CD14-positive monocyte (primary cell): ENCODE results near the gene ZSCAN9. TPM values are rescaled to one million over a fixed set of nuclear protein-coding genes. Genes with fewer than 3 reads are reported as not detected.

Source experiments
- DNase-seq, 3 donors: peaks; one replicate each; pipeline ENCODE4 v3.0.0-alpha.2; 2011 to 2022
- H2AFZ ChIP-seq: 2 replicates; pipeline ENCODE4 v1.6.0; 2012; ENCODE audit warnings: mild to moderate bottlenecking, low read depth, low read length, inconsistent platforms; ENCODE audit not compliant: insufficient read depth, poor library complexity, severe bottlenecking
- H3K27ac ChIP-seq, 2 donors: 1 replicate in 1 of 2; 2 replicates in 1 of 2; pipeline ENCODE4 v1.5.1; 2012 to 2013; ENCODE audit warnings: low read length in 2 of 2, control low read depth in 1 of 2, inconsistent platforms in 1 of 2, low read depth in 1 of 2, mild to moderate bottlenecking in 1 of 2
- H3K27me3 ChIP-seq, 2 donors: one replicate each; pipeline versions ENCODE4 v1.6.0 to v1.6.1; 2011 to 2013; ENCODE audit warnings: low read length in 2 of 2; ENCODE audit not compliant: control insufficient read depth in 2 of 2, insufficient read depth in 2 of 2
- H3K36me3 ChIP-seq, 2 donors: replicated peaks in 1 of 2; 1 replicate in 1 of 2; 2 replicates in 1 of 2; pipeline versions ENCODE4 v1.5.1 to v1.6.1; 2012 to 2013; ENCODE audit warnings: low read length in 2 of 2, control low read depth in 1 of 2, inconsistent platforms in 1 of 2, mild to moderate bottlenecking in 1 of 2; ENCODE audit not compliant: insufficient read depth in 2 of 2, control insufficient read depth in 1 of 2
- H3K4me1 ChIP-seq, 2 donors: 1 replicate in 1 of 2; 2 replicates in 1 of 2; pipeline versions ENCODE4 v1.5.1 to v1.6.1; 2012 to 2013; ENCODE audit warnings: low read length in 2 of 2, control low read depth in 1 of 2, inconsistent platforms in 1 of 2, mild to moderate bottlenecking in 1 of 2, moderate library complexity in 1 of 2; ENCODE audit not compliant: insufficient read depth in 2 of 2, control insufficient read depth in 1 of 2
- H3K4me2 ChIP-seq: replicated peaks from 2 replicates; pipeline ENCODE3; 2012; ENCODE audit warnings: low read length, moderate library complexity, mild to moderate bottlenecking; ENCODE audit not compliant: poor library complexity, severe bottlenecking; ENCODE audit errors: extremely low read depth
- H3K4me3 ChIP-seq, 3 experiments: fragments of 200-600 bp in 1 of 3; sonication (generic) in 1 of 3; replicated peaks in 1 of 3; 1 replicate in 2 of 3; 2 replicates in 1 of 3; pipeline ENCODE4 v1.5.1; 2011 to 2013; ENCODE audit warnings: low read length in 3 of 3, mild to moderate bottlenecking in 3 of 3, control low read depth in 2 of 3, low read depth in 2 of 3, inconsistent platforms in 1 of 3, moderate library complexity in 1 of 3
- H3K79me2 ChIP-seq: 2 replicates; pipeline ENCODE4 v1.6.0; 2012; ENCODE audit warnings: mild to moderate bottlenecking, control low read depth, inconsistent platforms, low read length, moderate library complexity; ENCODE audit not compliant: insufficient read depth
- H3K9ac ChIP-seq: 2 replicates; pipeline ENCODE4 v1.6.0; 2017; ENCODE audit warnings: low read length, mild to moderate bottlenecking; ENCODE audit not compliant: insufficient read depth, poor library complexity, severe bottlenecking
- H3K9me3 ChIP-seq, 2 donors: replicated peaks in 1 of 2; 1 replicate in 1 of 2; 2 replicates in 1 of 2; pipeline versions ENCODE4 v1.5.1 to v1.6.1; 2012 to 2013; ENCODE audit warnings: low read length in 2 of 2, control low read depth in 1 of 2; ENCODE audit not compliant: control insufficient read depth in 1 of 2, insufficient read depth in 1 of 2
- H4K20me1 ChIP-seq: 2 replicates; pipeline ENCODE4 v1.6.0; 2012; ENCODE audit warnings: mild to moderate bottlenecking, low read length, control low read depth, moderate library complexity; ENCODE audit not compliant: insufficient read depth
- H3K27ac Mint-ChIP-seq, 7 donors: one replicate each; pipeline ENCODE4 v1.8.0; 2020; ENCODE audit warnings: mild to moderate bottlenecking in 7 of 7, mixed read lengths in 7 of 7, moderate library complexity in 6 of 7, inconsistent platforms in 2 of 7
- H3K27me3 Mint-ChIP-seq, 3 donors: one replicate each; pipeline ENCODE4 v1.8.0; 2021 to 2022; ENCODE audit warnings: low read depth in 3 of 3, mild to moderate bottlenecking in 3 of 3, mixed read lengths in 3 of 3, moderate library complexity in 3 of 3, inconsistent platforms in 1 of 3
- H3K36me3 Mint-ChIP-seq, 2 donors: one replicate each; pipeline ENCODE4 v1.8.0; 2020; ENCODE audit warnings: mixed read lengths in 2 of 2, inconsistent platforms in 1 of 2, mild to moderate bottlenecking in 1 of 2
- H3K4me1 Mint-ChIP-seq: one replicate; pipeline ENCODE4 v1.8.0; 2020; ENCODE audit warnings: mild to moderate bottlenecking, mixed read lengths
- H3K4me3 Mint-ChIP-seq, 2 donors: one replicate each; pipeline ENCODE4 v1.8.0; 2020; ENCODE audit warnings: mild to moderate bottlenecking in 2 of 2, mixed read lengths in 2 of 2, moderate library complexity in 1 of 2
- H3K9me3 Mint-ChIP-seq, 7 donors: one replicate each; pipeline ENCODE4 v1.8.0; 2020 to 2022; ENCODE audit warnings: mixed read lengths in 7 of 7, mild to moderate bottlenecking in 6 of 7, moderate library complexity in 6 of 7, inconsistent platforms in 2 of 7
- CTCF ChIP-seq: fragments of 200-600 bp; IDR thresholded peaks from one replicate; pipeline ENCODE4 v1.8.0; 2022; ENCODE audit warnings: antibody characterized with exemption, mild to moderate bottlenecking
- WGBS: methylation state at CpG from one replicate; pipeline ENCODE4 v1.1.5; 2013; ENCODE audit warnings: missing lambda C conversion rate; ENCODE audit not compliant: insufficient coverage; 5-methylcytosine and 5-hydroxymethylcytosine counted together
- intact Hi-C, 2 donors: fragments of 100-400 bp; cut with micrococcal nuclease; formaldehyde crosslinking; loops; one replicate each; pipeline versions ENCODE4 v1.15.0 to v1.15.1; 2023
- polyA plus RNA-seq, 3 donors: library from polyadenylated mRNA; depleted of rRNA in 1 of 3; unstranded in 2 of 3; stranded (reverse) in 1 of 3; fragments of 300-500 nt in 2 of 3; fragments of >200 nt in 1 of 3; fragmentation: Illumina TruSeq in 2 of 3; gene quantifications; 1 replicate in 2 of 3; 2 replicates in 1 of 3; pipeline ENCODE4 v1.2.3, GENCODE V29; 2012 to 2021

Gene ZSCAN9
- polyA plus RNA-seq, 3 donors = 2.2 to 11.6 (median 5.0) TPM

DNA sequence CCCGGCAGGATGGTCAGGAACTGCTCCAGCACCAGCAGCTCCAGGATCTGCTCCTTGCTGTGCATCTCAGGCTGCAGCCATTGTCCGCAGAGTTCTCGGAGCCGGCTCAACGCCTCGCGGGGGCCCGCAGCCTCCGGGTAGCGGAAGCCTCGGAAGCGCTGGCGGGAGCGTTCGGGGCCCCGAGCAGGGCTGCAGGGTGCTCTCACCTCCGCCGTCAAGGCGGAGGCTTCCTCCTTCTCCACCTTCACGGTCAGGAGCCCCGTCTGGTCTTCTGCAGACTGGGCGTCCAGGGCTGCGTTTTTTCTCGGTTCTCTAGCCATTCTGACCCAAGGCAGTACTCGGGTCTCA, 26.6 kb downstream of the ZSCAN9 start:
- peaks cover 16% of the 10 kb centered on the region for H3K79me2 ChIP-seq
- peaks cover 33 to 39% of the 10 kb centered on the region in 2 donors for H3K4me1 ChIP-seq

More for the DNA sequence above, 26.6 kb downstream of the ZSCAN9 start:
- Histone ChIP-seq H3K27ac (peak overlapping the region; percentile 46 to 73), H4K20me1 (no peaks in the 10 kb centered on the region), H2AFZ (peak overlapping the region; percentile 89), H3K9ac (peak overlapping the region; percentile 62), H3K36me3 (peaks cover 11 to 31% of the 10 kb centered on the region in 2 donors), H3K27me3 (no peaks in the 10 kb centered on the region), H3K4me3 (peak overlapping the region; percentile 83 to 99 (median 99)), H3K9me3 (no peaks in the 10 kb centered on the region), H3K4me2 (peak overlapping the region; percentile 88)
- peaks cover 40% of the 10 kb centered on the region for H3K4me1 Mint-ChIP-seq
- peaks cover 0 to 1% (median 0%) of the 10 kb centered on the region in 3 donors for H3K27me3 Mint-ChIP-seq
- peaks cover 0 to 5% (median 0%) of the 10 kb centered on the region in 7 donors for H3K9me3 Mint-ChIP-seq
- WGBS = 0% methylated on average over 19 of the region's 25 CpGs
- no peak for TF ChIP-seq CTCF
- intact Hi-C loops = loop anchor here (5.0 to 10.0 kb wide), 2 partner anchors 117 to 169 kb away; partner anchors contain the start of gene ZNF165 (in 1 of the 2)
- DNase-seq = peak in 2 of 3 donors; percentile 3 to 16
- peaks cover 23 to 27% of the 10 kb centered on the region in 2 donors for H3K36me3 Mint-ChIP-seq
- peak overlapping the region; percentile 85 to 93 (median 88) for H3K27ac Mint-ChIP-seq
- H3K4me3 Mint-ChIP-seq = peak overlapping the region; percentile 98
